Islet of Langerhans (tissue), 1 donor: ENCODE data around the gene FAM193B.

Source experiments
- FAIRE-seq: peaks from one replicate; lab custom pipeline; 2011; peaks lifted over from hg19 to GRCh38; lab: Jason Lieb, UNC

The FAM193B gene

GRCh38 chr5:177500685-177501522 lies 53.5 kb downstream of the FAM193B start:
- FAIRE-seq = no peak

GRCh38 chr5:177499842-177500241 lies 54.5 kb downstream of the FAM193B start:
- no peak for FAIRE-seq

- FAIRE-seq = no peak
Measured at GRCh38 chr5:177498013-177498787, 56.2 kb downstream of the FAM193B start.

GRCh38 chr5:177497292-177498012 lies 56.9 kb downstream of the FAM193B start, which contains the start of gene PDLIM7:
Gene PDLIM7 (minus strand): TSS chr5:177497604. CDS start chr5:177496512, 1,092 bp downstream.
- FAIRE-seq = no peak

- no peak for FAIRE-seq
Measured at GRCh38 chr5:177496727-177497291, 57.6 kb downstream of the FAM193B start.

- no peak for FAIRE-seq
Measured at GRCh38 chr5:177496070-177496726, 58.2 kb downstream of the FAM193B start.

- no peak for FAIRE-seq
Measured at GRCh38 chr5:177495243-177496060, 58.9 kb downstream of the FAM193B start.

GRCh38 chr5:177494346-177495195 lies 59.8 kb downstream of the FAM193B start:
- no peak for FAIRE-seq

- FAIRE-seq = no peak
Measured at GRCh38 chr5:177493795-177494345, 60.5 kb downstream of the FAM193B start.

- no peak for FAIRE-seq
Measured at GRCh38 chr5:177492841-177493240, 61.5 kb downstream of the FAM193B start.

GRCh38 chr5:177491983-177492746 lies 62.2 kb downstream of the FAM193B start:
- FAIRE-seq = no peak

GRCh38 chr5:177491429-177491945 lies 62.9 kb downstream of the FAM193B start:
- no peak for FAIRE-seq

- FAIRE-seq = no peak
Measured at GRCh38 chr5:177490992-177491391, 63.4 kb downstream of the FAM193B start.

GRCh38 chr5:177490311-177490991 lies 63.9 kb downstream of the FAM193B start:
- FAIRE-seq = no peak

- no peak for FAIRE-seq
Measured at GRCh38 chr5:177489119-177489716, 65.1 kb downstream of the FAM193B start.

GRCh38 chr5:177487975-177488374 lies 66.4 kb downstream of the FAM193B start:
- FAIRE-seq = no peak

- FAIRE-seq = no peak
Measured at GRCh38 chr5:177487144-177487543, 67.2 kb downstream of the FAM193B start.

- FAIRE-seq = no peak
Measured at GRCh38 chr5:177486256-177486655, 68.1 kb downstream of the FAM193B start.
